ENCODE results near the gene FKBP11. TPM values are rescaled to one million over a fixed set of nuclear protein-coding genes. Genes with fewer than 3 reads are reported as not detected.

The FKBP11 gene
- total and polyA plus RNA-seq, 2 of the 13 experiments (the other 11 are each of a cell fraction or from before 2014, with no cell fraction given) = 15.5 to 19.4 TPM

DNA sequence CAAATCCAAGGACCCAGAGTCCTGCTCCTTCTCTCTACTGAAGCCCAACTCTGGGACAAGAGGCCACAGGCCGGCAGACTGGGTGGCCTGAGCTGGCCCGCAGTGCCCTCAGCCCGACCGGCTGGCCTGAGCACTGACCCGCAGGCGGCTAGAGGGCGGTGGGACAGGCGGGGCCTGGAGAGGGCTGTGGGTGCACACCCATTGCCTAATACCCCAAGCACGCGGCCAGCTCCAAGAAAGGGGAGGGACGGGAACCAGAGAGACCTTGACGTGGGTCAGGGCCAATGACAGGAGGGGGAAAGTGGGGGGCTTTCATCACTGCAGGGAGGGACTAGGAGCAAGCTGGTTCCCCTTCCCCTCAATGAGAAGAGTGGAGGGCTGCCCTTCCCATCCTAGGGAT lies 48.2 kb upstream of the FKBP11 start (continued):
- TF ChIP-seq, protein P1, sequence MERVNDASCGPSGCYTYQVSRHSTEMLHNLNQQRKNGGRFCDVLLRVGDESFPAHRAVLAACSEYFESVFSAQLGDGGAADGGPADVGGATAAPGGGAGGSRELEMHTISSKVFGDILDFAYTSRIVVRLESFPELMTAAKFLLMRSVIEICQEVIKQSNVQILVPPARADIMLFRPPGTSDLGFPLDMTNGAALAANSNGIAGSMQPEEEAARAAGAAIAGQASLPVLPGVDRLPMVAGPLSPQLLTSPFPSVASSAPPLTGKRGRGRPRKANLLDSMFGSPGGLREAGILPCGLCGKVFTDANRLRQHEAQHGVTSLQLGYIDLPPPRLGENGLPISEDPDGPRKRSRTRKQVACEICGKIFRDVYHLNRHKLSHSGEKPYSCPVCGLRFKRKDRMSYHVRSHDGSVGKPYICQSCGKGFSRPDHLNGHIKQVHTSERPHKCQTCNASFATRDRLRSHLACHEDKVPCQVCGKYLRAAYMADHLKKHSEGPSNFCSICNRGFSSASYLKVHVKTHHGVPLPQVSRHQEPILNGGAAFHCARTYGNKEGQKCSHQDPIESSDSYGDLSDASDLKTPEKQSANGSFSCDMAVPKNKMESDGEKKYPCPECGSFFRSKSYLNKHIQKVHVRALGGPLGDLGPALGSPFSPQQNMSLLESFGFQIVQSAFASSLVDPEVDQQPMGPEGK (CRISPR knock-in tag; IDR thresholded peaks at IDR 0.05) = 0 out of 2 replicates have a peak, but pooled peaks have one; percentile 14

DNA sequence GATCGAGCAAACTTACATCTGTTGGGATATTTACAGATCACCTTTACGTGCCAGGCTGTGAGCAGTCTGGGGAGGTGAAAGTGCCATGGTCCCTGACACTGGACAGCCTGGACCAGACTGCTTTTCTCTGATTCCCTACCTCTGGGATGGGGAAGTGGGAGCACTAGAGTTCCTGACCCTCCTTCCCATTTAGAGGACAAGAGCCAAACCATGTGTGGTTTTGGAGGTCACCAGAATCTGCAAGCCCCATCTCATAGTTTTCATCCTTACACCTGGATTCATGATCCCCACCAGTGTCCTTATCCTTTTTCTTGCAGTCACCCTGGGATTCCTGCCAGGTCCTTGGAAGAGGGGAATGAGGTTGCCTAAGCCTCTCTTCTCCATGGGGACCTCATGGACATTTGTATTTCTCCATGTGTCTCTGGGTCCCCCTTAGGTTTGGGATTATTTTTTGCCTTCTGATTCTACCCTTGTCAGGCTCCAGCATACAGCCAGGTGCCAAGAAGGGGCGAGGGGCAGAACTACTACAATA lies 47.7 kb upstream of the FKBP11 start:
- H3K4me3 ChIP-seq (replicated peaks in 1 of 3; ENCODE audit: insufficient read depth in 1 of 3, low read depth in 2 of 3, low read length in 3 of 3) = no peak overlapping the region
- peaks cover 9% of the 10 kb centered on the region; the same call in 1 of the 2 replicates for H4K20me1 ChIP-seq (ENCODE audit: insufficient read depth, low read length)
- ChIA-PET POLR2A (interaction anchor here (1.2 kb wide), 1 partner anchor 15 kb away, joined by 3 read pairs; the partner anchor contains the start of gene ARF3), CTCF (ENCODE audit: low intra/inter-chr PET ratio, low total read pairs) (interaction anchor here (2.7 kb wide), 1 partner anchor 22 kb away, joined by 11 read pairs; no protein-coding TSS in a partner anchor)
- ATAC-seq = no peak
- H2AFZ ChIP-seq (ENCODE audit: low read length) = no peak overlapping the region
- peaks cover 62% of the 10 kb centered on the region for H3K4me1 ChIP-seq (ENCODE audit: insufficient read depth, low read length)
- no peak for DNase-seq (ENCODE audit: low spot score)
- 0% methylated on average over 1 of the region's 3 CpGs for WGBS (ENCODE audit: low lambda C conversion rate)
- in situ Hi-C loops (cut with HindIII; ENCODE audit: extremely low pct_ligation_motif_present, low pct_unique_long_range_greater_than_20kb) (no loop called here), intact Hi-C loops (cut with micrococcal nuclease; ENCODE audit: unreplicated experiment) (no loop called here)
- H3K27me3 ChIP-seq (ENCODE audit: control insufficient read depth in 1 of 2, insufficient read depth in 2 of 2, low read length in 2 of 2) = peaks cover 24 to 79% of the 10 kb centered on the region in 2 experiments
- FAIRE-seq = no peak
- no peak overlapping the region for H3K9ac ChIP-seq (ENCODE audit: insufficient read depth, low read depth, low read length)
- no peaks in the 10 kb centered on the region for H3K9me3 ChIP-seq (ENCODE audit: low read length)
- H3K4me2 ChIP-seq (ENCODE audit: low read depth, low read length) = no peak overlapping the region
- H3K36me3 ChIP-seq (replicated peaks in 1 of 2; ENCODE audit: control insufficient read depth in 1 of 2, insufficient read depth in 2 of 2, low read length in 2 of 2) = no peaks in the 10 kb centered on the region
- no peaks in the 10 kb centered on the region for H3K79me2 ChIP-seq (ENCODE audit: insufficient read depth, low read length)
- BruUV-seq (replicated peaks) = no TSS peak
- H3K27ac ChIP-seq (ENCODE audit: extremely low read length, insufficient read depth, low read length) = no peak overlapping the region
- TF ChIP-seq MTA3 (CRISPR knock-in tag; IDR thresholded peaks at IDR 0.05) = no peak
- TF ChIP-seq SP1 (IDR thresholded peaks at IDR 0.05) = no peak
- no peak for TF ChIP-seq SP1 (CRISPR knock-in tag; IDR thresholded peaks at IDR 0.05)
- TF ChIP-seq KDM5A (IDR thresholded peaks at IDR 0.05; ENCODE audit: borderline replicate concordance, low read length) = no peak
- TF ChIP-seq, protein P2, sequence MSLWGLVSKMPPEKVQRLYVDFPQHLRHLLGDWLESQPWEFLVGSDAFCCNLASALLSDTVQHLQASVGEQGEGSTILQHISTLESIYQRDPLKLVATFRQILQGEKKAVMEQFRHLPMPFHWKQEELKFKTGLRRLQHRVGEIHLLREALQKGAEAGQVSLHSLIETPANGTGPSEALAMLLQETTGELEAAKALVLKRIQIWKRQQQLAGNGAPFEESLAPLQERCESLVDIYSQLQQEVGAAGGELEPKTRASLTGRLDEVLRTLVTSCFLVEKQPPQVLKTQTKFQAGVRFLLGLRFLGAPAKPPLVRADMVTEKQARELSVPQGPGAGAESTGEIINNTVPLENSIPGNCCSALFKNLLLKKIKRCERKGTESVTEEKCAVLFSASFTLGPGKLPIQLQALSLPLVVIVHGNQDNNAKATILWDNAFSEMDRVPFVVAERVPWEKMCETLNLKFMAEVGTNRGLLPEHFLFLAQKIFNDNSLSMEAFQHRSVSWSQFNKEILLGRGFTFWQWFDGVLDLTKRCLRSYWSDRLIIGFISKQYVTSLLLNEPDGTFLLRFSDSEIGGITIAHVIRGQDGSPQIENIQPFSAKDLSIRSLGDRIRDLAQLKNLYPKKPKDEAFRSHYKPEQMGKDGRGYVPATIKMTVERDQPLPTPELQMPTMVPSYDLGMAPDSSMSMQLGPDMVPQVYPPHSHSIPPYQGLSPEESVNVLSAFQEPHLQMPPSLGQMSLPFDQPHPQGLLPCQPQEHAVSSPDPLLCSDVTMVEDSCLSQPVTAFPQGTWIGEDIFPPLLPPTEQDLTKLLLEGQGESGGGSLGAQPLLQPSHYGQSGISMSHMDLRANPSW (CRISPR knock-in tag; IDR thresholded peaks at IDR 0.05; ENCODE audit: borderline replicate concordance) = no peak
- TF ChIP-seq XRCC5 (optimal IDR thresholded peaks at IDR 0.05; ENCODE audit: low read length) = no peak
- no peak for TF ChIP-seq ETV6 (CRISPR knock-in tag; conservative IDR thresholded peaks at IDR 0.05)
- TF ChIP-seq WIZ (CRISPR knock-in tag; IDR thresholded peaks at IDR 0.05) = no peak
- no peak for TF ChIP-seq HDAC2 (CRISPR knock-in tag; IDR thresholded peaks at IDR 0.05)
- no peak for TF ChIP-seq GTF3A (CRISPR knock-in tag; conservative IDR thresholded peaks at IDR 0.05)
- no peak for TF ChIP-seq ZNF781 (CRISPR knock-in tag; IDR thresholded peaks at IDR 0.05; ENCODE audit: borderline replicate concordance, not compliant biosample characterization)
- TF ChIP-seq, protein P3, sequence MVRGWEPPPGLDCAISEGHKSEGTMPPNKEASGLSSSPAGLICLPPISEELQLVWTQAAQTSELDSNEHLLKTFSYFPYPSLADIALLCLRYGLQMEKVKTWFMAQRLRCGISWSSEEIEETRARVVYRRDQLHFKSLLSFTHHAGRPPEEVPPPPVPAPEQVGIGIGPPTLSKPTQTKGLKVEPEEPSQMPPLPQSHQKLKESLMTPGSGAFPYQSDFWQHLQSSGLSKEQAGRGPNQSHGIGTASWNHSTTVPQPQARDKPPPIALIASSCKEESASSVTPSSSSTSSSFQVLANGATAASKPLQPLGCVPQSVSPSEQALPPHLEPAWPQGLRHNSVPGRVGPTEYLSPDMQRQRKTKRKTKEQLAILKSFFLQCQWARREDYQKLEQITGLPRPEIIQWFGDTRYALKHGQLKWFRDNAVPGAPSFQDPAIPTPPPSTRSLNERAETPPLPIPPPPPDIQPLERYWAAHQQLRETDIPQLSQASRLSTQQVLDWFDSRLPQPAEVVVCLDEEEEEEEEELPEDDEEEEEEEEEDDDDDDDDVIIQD (CRISPR knock-in tag; IDR thresholded peaks at IDR 0.05; ENCODE audit: low read depth) = no peak
- no peak for TF ChIP-seq HNF4A (CRISPR knock-in tag; IDR thresholded peaks at IDR 0.05)
- TF ChIP-seq ETV5 (CRISPR knock-in tag; IDR thresholded peaks at IDR 0.05; ENCODE audit: borderline replicate concordance) = no peak
- no peak for TF ChIP-seq SYNCRIP (IDR thresholded peaks at IDR 0.05; ENCODE audit: insufficient read depth, low read depth, low read length)
- no peak for TF ChIP-seq SRF (IDR thresholded peaks at IDR 0.05; ENCODE audit: low read depth, low read length)
- no peak for TF ChIP-seq NCOA5 (CRISPR knock-in tag; IDR thresholded peaks at IDR 0.05)
- no peak for TF ChIP-seq MYC (CRISPR knock-in tag; IDR thresholded peaks at IDR 0.05; ENCODE audit: borderline replicate concordance)
